ENCODE data around the gene STIM2.

STIM2 gene

GRCh38 chr4:27068151-27068867, 207.7 kb downstream of the STIM2 start:
- H3K27me3 ChIP-seq (ENCODE audit: control insufficient read depth in 5 of 5, insufficient read depth in 4 of 5, low read length in 5 of 5), result peaks cover 0 to 2% (median 0%) of the 10 kb centered on the region in 5 donors
- H3K9ac ChIP-seq (ENCODE audit: low read length in 5 of 5), result no peak overlapping the region
- H3K9me3 ChIP-seq (ENCODE audit: control insufficient read depth in 5 of 5, low read length in 5 of 5), result no peaks in the 10 kb centered on the region
- no peaks in the 10 kb centered on the region for H3K36me3 ChIP-seq (ENCODE audit: control insufficient read depth in 5 of 5, insufficient read depth in 5 of 5, low read length in 5 of 5)
- no peak overlapping the region for H3K4me3 ChIP-seq (ENCODE audit: low read depth in 1 of 5, low read length in 5 of 5)
- H3K4me1 ChIP-seq (ENCODE audit: control insufficient read depth in 5 of 5, insufficient read depth in 5 of 5, low read length in 5 of 5), result no peaks in the 10 kb centered on the region
- no peak overlapping the region for H3K27ac ChIP-seq (ENCODE audit: low read depth, low read length)

All from subcutaneous abdominal adipose tissue (tissue), 5 donors.